Measurements from ENCODE around the gene PTPRN. TPM values are rescaled to one million over a fixed set of nuclear protein-coding genes. Genes with fewer than 3 reads are reported as not detected.
"Not testable (repeated sequence)": the region's sequence is repeated elsewhere in the genome, so short reads cannot be mapped to it uniquely, and the experiment has no call there.

Gene PTPRN
- polyA plus RNA-seq, 12 donors, result 0.17 to 0.44 (median 0.22) TPM; not detected in 6

GRCh38 chr2:219270055-219270372 lies 39.2 kb downstream of the PTPRN start:
- no peak for DNase-seq

DNA sequence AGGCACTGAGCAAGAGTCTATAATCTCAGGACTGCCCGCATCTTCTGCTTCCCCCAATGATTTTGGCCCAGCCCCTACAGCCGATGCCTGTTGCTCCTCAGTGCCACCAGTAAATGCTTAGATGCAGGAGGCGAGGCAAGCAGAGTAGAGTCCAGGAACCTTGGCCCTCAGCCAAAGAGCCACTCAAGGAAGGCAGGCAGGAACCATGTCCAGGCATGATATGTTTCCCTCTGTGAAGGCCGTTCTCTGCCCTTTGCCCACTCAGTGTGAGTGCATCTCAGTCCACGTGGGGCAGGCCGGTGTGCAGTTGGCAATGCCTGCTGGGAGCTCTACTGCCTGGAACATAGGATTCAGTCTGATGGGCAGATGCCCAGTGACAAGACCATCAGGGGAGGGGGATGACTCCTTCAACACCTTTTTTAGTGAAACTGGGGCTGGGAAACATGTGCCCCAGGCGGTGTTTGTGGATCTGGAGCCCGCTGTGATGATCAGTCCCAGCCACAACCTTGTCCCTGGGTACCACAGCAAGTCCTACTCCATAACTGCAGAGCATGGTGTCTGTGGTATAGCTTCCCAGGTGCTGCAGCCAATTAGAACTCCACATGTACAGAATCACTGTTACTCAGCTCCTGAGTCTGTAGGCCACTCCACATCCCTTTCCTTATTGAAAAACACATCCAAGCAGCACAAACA lies 39.7 kb downstream of the PTPRN start:
- no peak for DNase-seq

GRCh38 chr2:219268294-219268693 lies 40.9 kb downstream of the PTPRN start:
- no peak for DNase-seq

- no peak for DNase-seq
Observed at GRCh38 chr2:219266886-219267285, 42.3 kb downstream of the PTPRN start.

- no peak for DNase-seq
Observed at GRCh38 chr2:219266232-219266631, 43.0 kb downstream of the PTPRN start.

DNA sequence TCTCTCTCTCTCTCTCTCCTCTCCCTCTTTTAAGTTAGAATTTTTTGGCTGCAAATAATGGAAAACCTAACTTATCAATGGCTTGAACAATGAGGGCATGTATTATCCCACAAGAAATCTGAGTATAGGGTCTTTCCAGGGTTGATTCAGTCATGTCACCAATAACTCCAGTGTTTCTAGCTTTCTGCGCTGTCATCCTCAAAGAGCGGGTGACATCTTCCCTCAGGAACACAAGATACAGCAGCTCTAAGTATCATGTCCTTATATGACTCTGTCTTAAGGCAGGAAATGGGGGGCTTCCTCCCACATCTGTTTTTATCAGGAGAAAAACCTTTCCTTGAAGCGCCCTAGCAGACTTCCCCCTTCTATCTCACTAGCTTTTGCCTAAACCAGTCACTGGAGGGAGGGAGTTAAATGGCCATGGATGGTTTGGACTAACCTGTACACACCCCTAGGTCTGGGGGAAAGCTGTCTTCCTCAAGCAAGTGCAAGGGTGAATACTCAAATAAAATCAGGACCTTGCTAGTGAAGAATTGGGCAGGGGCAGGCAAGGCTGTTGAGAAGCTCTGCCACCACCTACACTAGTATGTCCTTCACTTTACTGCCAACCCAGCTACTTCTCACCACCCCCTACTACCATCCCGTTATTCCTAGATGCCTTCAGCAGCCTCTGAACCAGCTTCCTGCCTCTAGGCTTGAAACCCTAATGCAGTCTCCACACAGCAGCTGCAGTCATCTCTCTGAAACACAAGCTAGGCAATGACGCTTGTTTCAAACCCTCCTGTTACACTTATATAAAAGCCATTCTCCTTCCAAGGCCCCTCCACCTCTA lies 48.0 kb downstream of the PTPRN start:
- DNase-seq, result no peak

GRCh38 chr2:219258942-219259341 lies 50.3 kb downstream of the PTPRN start:
- DNase-seq, result not testable (repeated sequence)

GRCh38 chr2:219254590-219255201 lies 54.5 kb downstream of the PTPRN start:
- no peak for DNase-seq

- peak; percentile 18 for DNase-seq
Observed at GRCh38 chr2:219253753-219254589, 55.2 kb downstream of the PTPRN start, which contains the start of gene TUBA4A. Gene TUBA4A (minus strand): TSS chr2:219253918. CDS start chr2:219253858, 60 bp downstream.

DNA sequence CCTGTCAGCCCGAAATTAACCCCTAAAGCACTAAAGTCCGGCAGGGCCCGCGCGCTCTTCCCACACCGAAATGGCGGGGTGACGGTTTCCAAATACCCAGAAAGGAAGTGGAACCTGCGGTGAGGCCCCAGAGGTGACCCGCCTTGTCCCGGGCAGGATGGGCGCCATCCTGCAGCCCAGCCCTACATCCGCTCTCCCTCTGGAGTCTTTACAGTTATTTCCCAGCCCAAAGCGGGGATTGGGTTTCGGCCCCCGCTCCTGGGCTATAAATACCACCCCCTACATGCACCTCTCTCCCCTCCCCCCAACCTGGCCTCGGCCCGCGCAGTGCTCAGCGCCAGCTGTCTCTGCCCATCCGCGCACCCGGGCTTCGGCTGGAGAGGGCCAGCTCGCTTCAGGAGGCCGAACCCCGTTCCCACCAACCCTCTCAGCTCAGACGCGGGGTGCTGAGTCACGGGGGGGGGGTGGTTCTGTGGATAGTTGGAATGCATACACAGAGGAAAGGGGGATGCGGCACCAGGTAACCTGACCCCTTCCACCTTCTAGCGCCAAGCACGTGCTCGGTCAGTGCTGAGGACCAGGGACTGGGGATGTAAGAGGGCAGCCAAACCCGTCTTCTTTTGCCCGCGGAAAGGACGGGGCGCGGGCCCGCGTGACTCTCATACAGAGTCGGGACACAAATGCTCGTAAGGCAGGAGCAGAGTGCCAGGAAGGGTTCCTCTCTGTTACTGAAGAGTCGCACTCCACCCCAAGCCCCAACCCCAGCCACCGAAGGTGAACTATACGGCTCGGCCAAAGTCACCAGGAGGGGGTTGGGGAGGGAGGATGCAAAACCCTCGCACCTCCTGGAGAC lies 56.1 kb downstream of the PTPRN start, which contains the start of gene TUBA4B:
Gene TUBA4B, plus strand, starts transcription at position 344 of the 853 bp plus-strand sequence. Its CDS starts 165 bp downstream, at position 509.
- peak; percentile 22 for DNase-seq

GRCh38 chr2:219252570-219252899 lies 56.7 kb downstream of the PTPRN start:
- no peak for DNase-seq

GRCh38 chr2:219252084-219252483 lies 57.1 kb downstream of the PTPRN start:
- no peak for DNase-seq

DNA sequence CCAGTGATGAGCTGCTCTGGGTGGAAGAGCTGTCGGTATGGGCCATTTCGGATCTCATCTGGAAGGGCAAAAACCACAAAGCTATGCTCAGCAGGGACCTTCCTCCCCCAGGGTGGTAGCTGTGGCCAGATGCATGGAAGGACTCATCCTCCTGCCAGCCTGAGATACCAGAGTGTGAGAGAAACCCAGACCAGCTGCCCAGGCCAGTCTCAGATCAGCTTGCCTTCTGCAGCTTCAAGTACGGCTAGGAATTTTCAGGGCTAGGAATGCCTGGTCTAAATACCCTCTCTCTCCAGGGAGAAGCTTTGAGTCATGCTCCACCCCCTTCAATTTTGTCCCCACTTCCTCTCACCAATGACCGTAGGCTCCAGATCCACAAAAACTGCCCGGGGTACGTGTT lies 57.5 kb downstream of the PTPRN start:
- DNase-seq, result no peak

- no peak for DNase-seq
Observed at GRCh38 chr2:219250049-219250781, 59.0 kb downstream of the PTPRN start.

- peak; percentile 30 for DNase-seq
Observed at GRCh38 chr2:219249203-219249980, 59.8 kb downstream of the PTPRN start.

- DNase-seq, result no peak
Observed at GRCh38 chr2:219248845-219249202, 60.4 kb downstream of the PTPRN start.

DNA sequence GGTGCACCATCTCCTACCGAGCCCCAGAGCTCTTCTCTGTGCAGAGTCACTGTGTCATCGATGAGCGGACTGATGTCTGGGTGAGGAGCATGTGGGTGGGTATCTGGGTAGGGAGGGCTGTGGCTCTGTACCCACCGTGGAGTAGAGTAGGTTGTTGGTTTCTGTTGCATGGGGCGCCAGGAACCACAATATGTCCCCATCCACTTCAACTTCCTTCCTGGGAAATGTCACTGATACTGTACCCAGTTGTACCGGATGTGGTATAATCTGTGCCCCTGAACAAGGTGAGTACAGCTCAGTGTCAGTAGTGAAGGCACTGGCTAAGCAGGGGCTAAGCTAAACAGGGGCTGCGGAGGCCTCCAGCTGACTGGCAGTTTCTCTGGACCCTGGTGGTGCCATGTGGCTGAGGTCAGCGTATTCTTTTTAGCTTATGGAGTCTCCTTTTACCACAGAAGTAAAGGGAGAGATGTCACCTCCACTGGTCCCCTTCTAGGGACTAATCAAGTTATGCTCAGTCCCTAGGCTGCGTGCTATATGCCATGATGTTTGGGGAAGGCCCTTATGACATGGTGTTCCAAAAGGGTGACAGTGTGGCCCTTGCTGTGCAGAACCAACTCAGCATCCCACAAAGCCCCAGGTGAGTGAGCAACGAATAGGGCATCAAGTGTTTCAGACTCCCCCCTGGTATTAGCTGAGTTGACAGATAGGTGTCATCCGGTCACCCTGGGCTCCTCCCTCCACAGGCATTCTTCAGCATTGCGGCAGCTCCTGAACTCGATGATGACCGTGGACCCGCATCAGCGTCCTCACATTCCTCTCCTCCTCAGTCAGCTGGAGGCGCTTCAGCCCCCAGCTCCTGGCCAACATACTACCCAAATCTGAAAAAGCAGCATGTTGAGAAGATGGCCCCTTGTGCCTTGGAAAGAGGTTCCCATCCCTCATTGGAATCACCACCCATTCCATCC lies 61.2 kb downstream of the PTPRN start:
- no peak for DNase-seq

- DNase-seq, result no peak
Observed at GRCh38 chr2:219246559-219246958, 62.6 kb downstream of the PTPRN start.
